ENCODE results near the gene ZNF511.

Gene ZNF511

DNA sequence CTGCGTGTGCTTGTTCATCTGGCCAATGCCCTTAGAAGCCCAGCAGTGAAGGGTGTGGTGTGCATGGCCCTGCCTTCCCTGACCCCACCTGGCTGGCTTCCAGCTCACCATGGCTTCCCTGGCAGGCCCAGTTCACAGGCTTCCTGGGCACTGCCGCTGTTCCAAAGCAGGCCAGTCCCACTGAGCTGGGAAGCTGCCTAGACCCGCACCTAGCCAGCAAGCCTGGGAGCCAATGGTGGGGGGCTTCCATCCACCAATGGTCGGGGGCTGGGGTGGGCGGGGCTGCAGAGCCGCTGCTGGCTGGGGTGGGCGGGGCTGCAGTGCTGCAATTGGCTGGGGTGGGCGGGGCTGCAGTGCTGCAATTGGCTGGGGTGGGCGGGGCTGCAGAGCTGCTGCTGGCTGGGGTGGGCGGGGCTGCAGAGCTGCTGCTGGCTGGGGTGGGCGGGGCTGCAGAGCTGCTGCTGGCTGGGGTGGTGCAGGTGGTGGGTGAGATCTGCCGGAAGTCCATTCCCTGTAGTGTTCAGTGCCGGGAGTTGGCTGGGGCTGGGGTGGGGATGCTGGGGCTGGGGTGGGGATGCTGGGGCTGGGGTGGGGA lies 15.6 kb downstream of the ZNF511 start:
- Histone ChIP-seq H3K27me3 (ENCODE audit: insufficient read depth, low read length) (peaks cover 21% of the 10 kb centered on the region), H3K4me1 (ENCODE audit: control insufficient read depth in 1 of 2, insufficient read depth in 2 of 2, low read length in 2 of 2) (peaks cover 7 to 16% of the 10 kb centered on the region in 2 experiments), H3K27ac (ENCODE audit: low read depth, low read length) (no peak overlapping the region), H2AFZ (ENCODE audit: insufficient read depth, low read length, poor library complexity) (no peak overlapping the region), H4K91ac (ENCODE audit: low read depth, low read length) (no peak overlapping the region), H4K8ac (ENCODE audit: low read depth, low read length) (no peak overlapping the region), H2BK120ac (ENCODE audit: insufficient read depth, low read length, poor library complexity) (no peak overlapping the region), H3K18ac (ENCODE audit: low read length) (no peak overlapping the region), H3K4ac (ENCODE audit: low read depth, low read length) (no peak overlapping the region), H2AK5ac (ENCODE audit: low read length) (no peak overlapping the region), H3K79me2 (ENCODE audit: control insufficient read depth, insufficient read depth, low read length, poor library complexity) (no peaks in the 10 kb centered on the region), H3K36me3 (ENCODE audit: control insufficient read depth in 1 of 2, insufficient read depth in 2 of 2, low read length in 2 of 2) (no peaks in the 10 kb centered on the region), H3K79me1 (ENCODE audit: low read length) (no peaks in the 10 kb centered on the region), H3K9ac (ENCODE audit: low read length) (no peak overlapping the region), H3K4me3 (ENCODE audit: low read depth, low read length) (no peak overlapping the region), H3K4me2 (ENCODE audit: low read length) (no peak overlapping the region), H3K9me3 (ENCODE audit: insufficient read depth, low read depth, low read length) (peaks cover 8% of the 10 kb centered on the region), H2BK5ac (ENCODE audit: low read depth, low read length, poor library complexity) (no peak overlapping the region), H2BK12ac (ENCODE audit: low read length) (no peak overlapping the region), H3K23ac (ENCODE audit: low read length) (no peak overlapping the region), H3K14ac (ENCODE audit: low read length) (no peak overlapping the region), H4K12ac (ENCODE audit: low read depth, low read length) (no peak overlapping the region)
- WGBS (ENCODE audit: extremely low coverage, insufficient coverage, insufficient read length) = no CpG with 5 or more reads among the region's 13 CpGs
- DNase-seq = peak in 1 of 2 donors; percentile 26

DNA sequence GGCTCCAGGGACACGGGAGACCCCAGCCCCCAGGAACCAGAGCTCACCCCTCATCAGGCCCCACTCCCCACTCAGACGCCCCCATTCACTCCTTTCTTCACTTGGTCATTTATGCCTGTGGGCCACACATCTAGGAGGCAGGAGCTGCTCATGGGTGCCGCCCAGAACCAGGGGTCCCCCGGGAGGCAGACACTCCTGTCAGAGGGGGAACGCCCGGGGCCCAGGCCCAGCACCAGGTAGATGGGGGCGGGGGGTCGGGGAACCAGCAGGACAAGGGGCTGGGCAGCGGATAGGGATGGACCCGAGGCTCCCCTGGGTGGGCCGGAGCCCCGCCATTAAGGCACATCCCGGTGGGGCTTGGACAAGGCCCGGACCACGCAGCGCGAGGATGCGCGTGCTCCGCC lies 16.1 kb downstream of the ZNF511 start:
- Histone ChIP-seq H3K79me1 (ENCODE audit: low read length) (no peaks in the 10 kb centered on the region), H2AFZ (ENCODE audit: insufficient read depth, low read length, poor library complexity) (no peak overlapping the region), H4K91ac (ENCODE audit: low read depth, low read length) (no peak overlapping the region), H2BK5ac (ENCODE audit: low read depth, low read length, poor library complexity) (no peak overlapping the region), H3K14ac (ENCODE audit: low read length) (no peak overlapping the region), H4K12ac (ENCODE audit: low read depth, low read length) (no peak overlapping the region), H3K27ac (ENCODE audit: low read depth, low read length) (no peak overlapping the region), H3K79me2 (ENCODE audit: control insufficient read depth, insufficient read depth, low read length, poor library complexity) (no peaks in the 10 kb centered on the region), H3K9me3 (ENCODE audit: insufficient read depth, low read depth, low read length) (peaks cover 5% of the 10 kb centered on the region), H3K18ac (ENCODE audit: low read length) (no peak overlapping the region), H3K4me3 (ENCODE audit: low read depth, low read length) (no peak overlapping the region), H2BK12ac (ENCODE audit: low read length) (no peak overlapping the region), H3K4ac (ENCODE audit: low read depth, low read length) (no peak overlapping the region), H3K23ac (ENCODE audit: low read length) (no peak overlapping the region), H2AK5ac (ENCODE audit: low read length) (no peak overlapping the region), H4K8ac (ENCODE audit: low read depth, low read length) (no peak overlapping the region), H3K27me3 (ENCODE audit: insufficient read depth, low read length) (peaks cover 21% of the 10 kb centered on the region), H3K36me3 (ENCODE audit: control insufficient read depth in 1 of 2, insufficient read depth in 2 of 2, low read length in 2 of 2) (no peaks in the 10 kb centered on the region), H2BK120ac (ENCODE audit: insufficient read depth, low read length, poor library complexity) (no peak overlapping the region), H3K9ac (ENCODE audit: low read length) (no peak overlapping the region), H3K4me2 (ENCODE audit: low read length) (no peak overlapping the region), H3K4me1 (ENCODE audit: control insufficient read depth in 1 of 2, insufficient read depth in 2 of 2, low read length in 2 of 2) (peaks cover 7 to 16% of the 10 kb centered on the region in 2 experiments)
- whole genome bisulfite sequencing (ENCODE audit: extremely low coverage, insufficient coverage, insufficient read length) = no CpG with 5 or more reads among the region's 20 CpGs
- no peak for DNase-seq

DNA sequence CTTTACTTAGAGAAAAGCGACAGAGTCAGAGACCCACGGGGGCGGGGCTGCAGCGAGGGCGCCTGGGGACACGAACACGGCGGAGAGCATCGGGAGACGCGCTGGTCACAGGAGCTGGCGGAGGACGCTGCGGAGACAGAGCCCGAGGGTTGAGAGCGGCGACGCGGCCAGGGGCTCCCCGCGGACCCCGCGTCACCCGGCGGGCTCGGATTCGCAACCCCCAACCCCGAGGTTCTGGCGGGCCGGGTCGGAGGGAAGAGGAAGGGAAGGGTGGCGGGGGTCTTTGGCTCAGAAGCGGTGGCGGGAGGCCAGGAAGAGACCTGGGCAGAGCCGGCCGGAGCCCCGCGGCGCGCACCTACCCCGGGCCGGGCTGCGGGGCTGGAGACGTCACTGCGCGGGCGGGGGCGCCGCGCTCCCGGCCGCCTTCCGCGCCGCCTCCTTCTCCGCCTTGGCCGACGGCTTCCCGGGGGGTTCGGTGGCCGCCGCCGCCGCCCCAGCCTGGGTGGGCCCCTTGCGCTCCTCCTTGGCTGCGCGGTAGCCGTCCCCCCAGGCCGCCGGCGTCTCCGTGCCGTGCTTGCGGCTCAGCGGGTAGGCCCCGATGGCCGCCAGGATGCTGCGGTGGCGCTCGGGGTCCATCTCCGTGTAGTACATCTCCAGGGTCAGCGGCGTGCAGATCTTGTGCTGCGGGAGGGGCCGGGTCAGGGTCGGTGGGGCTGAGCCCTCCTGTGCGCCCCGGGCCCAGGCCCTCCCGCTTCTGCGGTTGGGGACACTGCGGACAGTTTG lies 16.9 kb downstream of the ZNF511 start:
- no peak overlapping the region for H2BK120ac ChIP-seq (ENCODE audit: insufficient read depth, low read length, poor library complexity)
- peaks cover 5% of the 10 kb centered on the region for H3K9me3 ChIP-seq (ENCODE audit: insufficient read depth, low read depth, low read length)
- peaks cover 21% of the 10 kb centered on the region for H3K27me3 ChIP-seq (ENCODE audit: insufficient read depth, low read length)
- H3K79me1 ChIP-seq (ENCODE audit: low read length) = no peaks in the 10 kb centered on the region
- H3K23ac ChIP-seq (ENCODE audit: low read length) = no peak overlapping the region
- H3K18ac ChIP-seq (ENCODE audit: low read length) = no peak overlapping the region
- H4K91ac ChIP-seq (ENCODE audit: low read depth, low read length) = no peak overlapping the region
- H2BK5ac ChIP-seq (ENCODE audit: low read depth, low read length, poor library complexity) = no peak overlapping the region
- no peak overlapping the region for H4K12ac ChIP-seq (ENCODE audit: low read depth, low read length)
- H3K9ac ChIP-seq (ENCODE audit: low read length) = no peak overlapping the region
- peak overlapping the region; percentile 59 for H3K4me2 ChIP-seq (ENCODE audit: low read length)
- H3K4ac ChIP-seq (ENCODE audit: low read depth, low read length) = no peak overlapping the region
- no peak overlapping the region for H4K8ac ChIP-seq (ENCODE audit: low read depth, low read length)
- H3K79me2 ChIP-seq (ENCODE audit: control insufficient read depth, insufficient read depth, low read length, poor library complexity) = no peaks in the 10 kb centered on the region
- no peak overlapping the region for H3K27ac ChIP-seq (ENCODE audit: low read depth, low read length)
- no peak for DNase-seq
- no peak overlapping the region for H2BK12ac ChIP-seq (ENCODE audit: low read length)
- H3K4me1 ChIP-seq (ENCODE audit: control insufficient read depth in 1 of 2, insufficient read depth in 2 of 2, low read length in 2 of 2) = peaks cover 7 to 16% of the 10 kb centered on the region in 2 experiments
- H3K36me3 ChIP-seq (ENCODE audit: control insufficient read depth in 1 of 2, insufficient read depth in 2 of 2, low read length in 2 of 2) = no peaks in the 10 kb centered on the region
- H2AFZ ChIP-seq (ENCODE audit: insufficient read depth, low read length, poor library complexity) = peak overlapping the region; percentile 10
- H3K4me3 ChIP-seq (ENCODE audit: low read depth, low read length) = no peak overlapping the region
- WGBS (ENCODE audit: extremely low coverage, insufficient coverage, insufficient read length) = no CpG with 5 or more reads among the region's 91 CpGs
- no peak overlapping the region for H2AK5ac ChIP-seq (ENCODE audit: low read length)
- H3K14ac ChIP-seq (ENCODE audit: low read length) = no peak overlapping the region

DNA sequence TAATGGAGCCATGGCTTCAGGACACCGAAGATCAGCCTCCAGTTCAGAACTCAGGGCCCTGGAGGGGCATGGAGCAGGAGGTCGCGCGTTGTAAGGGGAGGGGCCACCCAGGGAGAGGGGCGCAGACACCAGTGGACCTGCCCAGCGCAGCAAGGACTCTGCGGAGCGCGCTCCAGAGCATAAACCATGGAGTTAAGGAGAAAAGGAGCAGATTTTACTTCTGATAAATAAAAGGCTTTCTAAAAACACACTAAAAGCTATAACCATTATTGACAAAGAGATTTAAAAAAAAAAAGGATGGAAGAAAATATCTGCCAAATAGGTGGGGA lies 17.5 kb downstream of the ZNF511 start:
- Histone ChIP-seq H2BK120ac (ENCODE audit: insufficient read depth, low read length, poor library complexity) (no peak overlapping the region), H2BK5ac (ENCODE audit: low read depth, low read length, poor library complexity) (no peak overlapping the region), H2AFZ (ENCODE audit: insufficient read depth, low read length, poor library complexity) (peak overlapping the region; percentile 10), H4K91ac (ENCODE audit: low read depth, low read length) (no peak overlapping the region), H3K18ac (ENCODE audit: low read length) (no peak overlapping the region), H3K4me1 (ENCODE audit: control insufficient read depth in 1 of 2, insufficient read depth in 2 of 2, low read length in 2 of 2) (peaks cover 7 to 16% of the 10 kb centered on the region in 2 experiments), H3K23ac (ENCODE audit: low read length) (no peak overlapping the region), H3K9me3 (ENCODE audit: insufficient read depth, low read depth, low read length) (peaks cover 4% of the 10 kb centered on the region), H3K4me2 (ENCODE audit: low read length) (peak overlapping the region; percentile 59), H3K4me3 (ENCODE audit: low read depth, low read length) (no peak overlapping the region), H4K8ac (ENCODE audit: low read depth, low read length) (no peak overlapping the region), H3K27ac (ENCODE audit: low read depth, low read length) (no peak overlapping the region), H3K36me3 (ENCODE audit: control insufficient read depth in 1 of 2, insufficient read depth in 2 of 2, low read length in 2 of 2) (no peaks in the 10 kb centered on the region), H4K12ac (ENCODE audit: low read depth, low read length) (no peak overlapping the region), H3K4ac (ENCODE audit: low read depth, low read length) (no peak overlapping the region), H3K79me2 (ENCODE audit: control insufficient read depth, insufficient read depth, low read length, poor library complexity) (no peaks in the 10 kb centered on the region), H3K79me1 (ENCODE audit: low read length) (no peaks in the 10 kb centered on the region), H2AK5ac (ENCODE audit: low read length) (no peak overlapping the region), H2BK12ac (ENCODE audit: low read length) (no peak overlapping the region), H3K14ac (ENCODE audit: low read length) (no peak overlapping the region), H3K9ac (ENCODE audit: low read length) (no peak overlapping the region), H3K27me3 (ENCODE audit: insufficient read depth, low read length) (peaks cover 21% of the 10 kb centered on the region)
- no CpG with 5 or more reads among the region's 9 CpGs for WGBS (ENCODE audit: extremely low coverage, insufficient coverage, insufficient read length)
- DNase-seq = no peak

All from trophoblast cell (in vitro differentiated cells and primary cell).